NCI-H1930 (cell line): Measurements from ENCODE around the gene ASF1B.
"Not testable (repeated sequence)": the region's sequence is repeated elsewhere in the genome, so short reads cannot be mapped to it uniquely, and the experiment has no call there.

Experiments
- DNase-seq, 2 experiments: peaks; one replicate each; lab custom pipeline; 2025; lab: John Stamatoyannopoulos, UW

ASF1B gene

DNA sequence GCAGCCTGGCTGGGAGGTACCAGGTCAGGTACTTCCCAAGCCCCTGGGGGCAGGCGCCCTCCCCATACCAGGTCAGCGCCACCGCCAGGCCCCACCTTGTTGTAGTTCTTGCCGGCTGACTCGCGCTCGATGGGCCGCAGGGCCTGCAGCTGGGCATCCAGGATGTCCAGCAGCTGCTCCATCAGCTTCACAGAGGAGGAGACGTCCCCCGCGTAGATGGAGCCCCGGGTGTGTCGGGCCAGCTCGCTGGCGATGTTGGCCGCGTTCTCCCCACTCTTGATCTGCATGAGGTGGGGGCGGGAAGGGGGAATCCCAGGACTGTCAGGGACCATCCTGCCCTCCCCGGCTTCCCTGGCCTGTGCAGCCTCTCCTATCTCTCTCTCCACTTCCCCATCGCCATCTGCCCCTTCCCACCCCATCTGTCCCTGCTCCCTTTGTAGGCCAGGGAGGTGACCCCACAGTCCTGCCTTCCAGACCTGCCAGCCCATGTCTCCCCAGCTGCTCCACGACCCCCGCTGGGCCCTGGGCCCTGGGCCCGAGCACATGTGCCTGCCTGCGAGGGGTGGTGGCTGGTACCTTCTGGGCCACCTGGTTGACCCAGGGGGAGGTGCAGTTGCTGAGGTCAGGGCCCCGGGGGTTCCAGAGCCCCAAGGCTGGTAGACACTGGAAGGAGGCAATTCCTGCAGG, 23.8 kb upstream of the ASF1B start:
- no peak for DNase-seq

DNA sequence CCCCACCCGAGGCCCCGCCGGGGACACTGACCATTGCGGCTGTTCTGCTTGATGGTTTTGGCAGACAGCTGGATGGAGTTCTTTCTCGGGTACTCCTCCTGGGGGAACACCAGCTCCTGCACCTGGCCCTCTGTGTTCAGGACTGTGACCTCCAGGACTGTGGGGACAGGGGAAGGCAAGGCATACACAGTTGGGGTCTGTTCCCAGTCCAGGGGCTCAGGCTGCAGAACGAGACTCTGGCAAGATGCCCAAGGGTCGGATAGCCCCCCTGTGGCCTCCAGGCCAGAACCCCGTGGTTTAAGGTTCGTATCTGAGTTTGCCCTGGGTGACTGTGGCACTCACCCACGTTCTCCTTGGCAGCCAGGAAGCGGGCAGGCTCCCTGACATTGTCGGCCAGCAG, 22.7 kb upstream of the ASF1B start:
- no peak for DNase-seq

DNA sequence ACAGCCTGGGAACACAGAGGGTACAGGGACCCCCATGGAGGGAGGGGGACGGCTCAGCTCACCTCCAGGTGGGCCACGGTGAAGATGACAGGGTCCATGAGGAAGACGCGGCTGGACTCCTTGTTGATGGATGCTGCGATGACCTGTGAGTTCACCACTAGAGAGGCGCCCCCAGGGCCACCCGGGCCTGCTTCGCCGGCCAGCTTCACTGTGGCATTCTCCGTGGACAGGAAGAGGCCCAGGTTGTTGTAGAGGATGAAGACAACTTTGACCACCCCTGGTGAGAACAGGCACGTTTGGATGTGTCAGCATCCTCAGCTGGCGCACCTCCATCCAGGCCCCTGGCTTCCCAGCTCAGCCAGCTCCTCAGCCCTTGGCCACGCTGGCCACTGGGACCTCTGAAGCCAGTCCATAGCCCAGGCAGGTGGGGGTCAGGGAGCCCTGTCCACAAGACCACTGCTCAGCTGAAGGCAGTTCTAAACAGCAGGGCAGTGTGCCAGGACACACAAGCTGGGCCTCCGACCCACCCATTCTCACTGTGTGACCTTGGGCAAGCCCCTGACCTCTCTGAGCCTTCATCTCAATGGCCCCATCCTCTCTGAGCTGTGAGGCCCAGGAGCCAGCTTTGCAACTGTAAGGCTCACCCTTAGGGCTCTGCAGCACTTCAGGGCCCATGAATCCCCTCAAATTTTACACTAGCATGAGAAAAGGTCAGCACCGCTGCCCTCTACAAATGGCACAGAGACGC, 22.1 kb upstream of the ASF1B start:
- no peak for DNase-seq

DNA sequence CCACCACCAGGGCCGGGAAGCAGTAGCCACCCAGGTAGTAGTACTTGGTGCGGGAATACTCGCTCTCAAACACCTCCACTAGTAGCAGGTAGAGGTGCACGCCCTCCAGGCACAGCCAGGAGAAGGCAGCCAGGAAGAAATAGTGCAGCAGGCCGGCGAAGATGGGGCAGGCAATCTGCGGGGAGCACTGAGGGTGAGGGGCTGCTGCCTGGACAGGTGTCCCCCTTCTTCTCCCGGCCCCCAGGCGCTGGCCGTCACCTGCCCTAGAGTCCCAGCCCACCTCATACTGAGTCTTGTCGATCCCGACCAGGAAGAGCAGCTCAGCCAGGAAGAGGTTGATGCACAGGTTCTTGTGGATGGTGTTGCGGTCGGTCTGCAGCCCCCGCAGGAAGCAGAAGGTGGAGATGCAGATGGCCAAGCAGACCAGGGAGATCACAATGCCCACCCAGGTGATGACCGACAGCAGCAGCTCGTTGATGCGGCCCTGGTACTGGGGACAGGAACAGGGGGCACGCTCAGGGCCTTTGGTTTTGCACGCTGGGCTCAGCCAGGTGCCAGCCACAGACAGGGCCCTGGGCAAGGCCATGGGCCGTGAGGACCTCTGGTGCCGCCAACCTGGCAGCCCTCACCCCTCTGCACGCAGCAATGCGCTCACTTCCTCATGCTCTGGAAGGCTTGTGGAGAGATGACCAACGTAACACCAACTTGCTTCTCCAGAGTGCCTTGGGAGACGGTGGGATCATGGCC, 20.8 kb upstream of the ASF1B start:
- no peak for DNase-seq

DNA sequence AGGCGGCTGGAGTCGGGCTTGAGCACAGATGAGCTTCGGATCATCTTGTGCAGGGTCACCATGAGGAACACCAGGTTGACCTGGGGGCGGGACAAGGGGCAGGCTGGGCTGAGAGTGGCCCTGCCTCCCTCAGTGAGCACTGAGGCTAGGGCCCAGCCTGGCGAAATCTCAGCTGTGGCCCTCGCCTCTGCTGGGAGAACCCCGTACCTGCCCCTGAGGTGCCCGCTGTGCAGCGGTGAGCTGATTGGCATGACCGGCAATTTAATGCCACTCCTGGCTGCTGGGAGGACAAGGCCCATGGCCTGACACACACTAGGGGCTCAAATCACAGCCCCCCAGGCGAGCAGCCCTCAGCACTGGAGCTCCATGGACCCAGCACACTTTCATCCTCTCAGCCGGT, 19.7 kb upstream of the ASF1B start:
- DNase-seq, result no peak

DNA sequence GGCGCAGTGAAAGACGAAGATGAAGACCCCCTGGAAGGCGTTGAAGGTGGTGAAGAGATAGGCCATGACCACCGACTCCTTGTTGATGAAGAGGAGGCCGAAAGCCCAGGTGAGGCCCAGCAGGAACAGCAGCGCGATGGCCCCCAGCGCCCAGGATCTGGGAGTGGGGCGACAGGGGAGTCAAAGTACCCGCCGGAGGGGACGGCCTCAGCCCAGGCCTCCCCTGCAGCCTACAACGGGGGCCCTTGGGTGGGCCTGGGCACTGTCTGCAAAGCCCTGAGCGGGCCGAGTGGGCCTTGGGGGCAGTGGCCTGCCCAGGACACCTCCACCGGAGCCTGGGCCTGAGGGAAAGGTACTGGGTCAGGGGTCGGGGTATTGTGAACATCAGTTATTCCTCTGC, 19.0 kb upstream of the ASF1B start:
- no peak for DNase-seq

DNA sequence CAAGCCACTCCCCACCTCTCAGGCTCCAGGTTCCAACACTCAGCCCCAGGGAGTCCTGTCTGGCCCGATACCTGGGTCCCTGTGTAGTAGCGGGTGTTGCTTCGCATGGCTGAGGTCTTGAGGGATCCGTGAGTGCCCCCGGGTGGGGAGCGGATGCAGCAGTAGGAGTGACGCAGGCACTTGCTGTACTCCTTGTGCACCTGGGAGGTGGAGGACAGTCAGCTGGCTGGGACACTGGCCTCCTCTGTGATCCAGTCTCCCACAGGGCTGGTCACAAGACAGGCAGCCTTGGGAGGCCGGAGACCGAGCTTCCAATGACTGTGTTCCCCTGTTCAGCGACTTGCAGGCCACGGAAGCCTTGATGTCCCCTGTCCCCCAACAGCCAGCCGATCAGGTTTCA, 16.3 kb upstream of the ASF1B start:
- DNase-seq, result no peak

DNA sequence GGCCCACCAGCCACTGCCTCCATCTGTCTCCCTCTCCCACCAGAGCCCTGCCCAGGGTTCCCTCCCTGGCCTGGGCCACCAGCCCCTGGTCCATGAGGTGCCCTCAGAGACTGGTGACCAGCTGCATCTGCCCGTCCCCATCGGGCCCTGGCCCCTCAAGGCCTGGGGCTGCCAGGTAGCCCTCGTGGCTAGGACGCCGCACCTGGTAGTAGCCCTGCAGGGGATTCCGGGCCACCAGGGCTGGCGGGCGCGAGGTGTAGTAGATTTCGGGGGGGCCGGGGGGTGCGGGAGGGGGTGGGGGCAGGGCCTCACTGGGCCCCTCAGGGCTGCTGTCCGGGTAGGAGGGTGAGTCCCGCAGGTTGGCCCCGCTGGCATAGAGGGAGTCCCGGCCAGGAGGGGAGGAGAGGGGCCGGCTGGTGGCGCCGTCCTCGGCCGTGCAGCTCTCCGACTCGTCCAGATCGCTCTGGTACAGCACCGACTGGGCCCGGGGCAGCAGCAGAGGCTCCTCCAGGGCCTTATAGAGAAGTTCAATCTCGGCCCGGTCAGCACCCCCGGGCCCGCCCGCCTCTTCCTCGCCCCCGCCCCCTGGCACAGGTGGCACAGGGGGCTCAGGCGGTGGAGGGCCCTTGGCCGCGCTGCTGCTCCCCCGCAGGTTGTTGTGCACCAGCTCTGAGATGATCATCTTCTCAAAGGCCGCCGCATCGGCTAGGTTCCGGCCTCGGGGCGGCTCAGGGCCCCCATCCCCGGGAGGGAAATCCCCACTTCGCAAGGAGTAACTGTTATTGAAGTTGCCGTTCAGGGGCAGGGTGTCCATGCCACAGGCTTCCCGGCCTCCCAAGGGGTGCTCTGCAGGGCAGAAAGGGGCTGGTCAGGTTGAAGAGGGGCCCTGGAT, 14.6 kb upstream of the ASF1B start:
- no peak for DNase-seq

DNA sequence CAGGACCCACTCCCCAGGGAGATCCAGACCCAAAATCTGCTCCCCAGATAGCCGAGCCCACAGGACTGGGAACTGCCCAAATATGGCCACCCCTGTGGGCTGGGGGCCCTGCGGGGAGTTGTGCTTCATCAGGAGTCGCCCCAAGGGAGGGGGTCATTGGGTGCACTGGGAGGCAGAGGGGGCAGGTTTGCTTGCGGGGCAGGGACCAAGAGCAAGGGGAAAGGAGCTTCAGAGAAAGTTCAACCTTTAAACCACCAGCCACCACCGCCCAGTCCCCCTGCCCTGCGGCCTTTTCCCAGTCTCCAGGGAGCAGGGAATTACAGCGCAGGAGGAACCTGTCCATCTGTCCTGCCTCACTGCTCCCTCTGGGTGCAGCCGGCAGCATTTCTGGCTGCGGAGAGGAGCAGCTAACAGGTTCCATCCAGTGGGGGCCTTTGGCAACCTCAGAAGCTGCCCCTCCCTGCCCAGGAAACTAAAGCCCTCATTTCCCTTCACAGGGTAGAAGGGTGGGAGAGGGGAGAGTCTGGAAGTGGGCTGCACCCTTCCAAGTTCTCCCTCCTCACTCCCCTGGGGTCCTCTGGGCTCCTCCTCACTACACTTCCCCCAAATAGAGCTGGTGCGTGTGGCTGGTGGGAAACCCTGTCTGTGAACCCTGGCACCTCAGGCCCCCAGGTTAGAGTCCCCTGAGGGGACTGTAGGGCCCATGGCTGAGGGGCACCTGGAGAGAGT, 13.8 kb upstream of the ASF1B start:
- no peak for DNase-seq

DNA sequence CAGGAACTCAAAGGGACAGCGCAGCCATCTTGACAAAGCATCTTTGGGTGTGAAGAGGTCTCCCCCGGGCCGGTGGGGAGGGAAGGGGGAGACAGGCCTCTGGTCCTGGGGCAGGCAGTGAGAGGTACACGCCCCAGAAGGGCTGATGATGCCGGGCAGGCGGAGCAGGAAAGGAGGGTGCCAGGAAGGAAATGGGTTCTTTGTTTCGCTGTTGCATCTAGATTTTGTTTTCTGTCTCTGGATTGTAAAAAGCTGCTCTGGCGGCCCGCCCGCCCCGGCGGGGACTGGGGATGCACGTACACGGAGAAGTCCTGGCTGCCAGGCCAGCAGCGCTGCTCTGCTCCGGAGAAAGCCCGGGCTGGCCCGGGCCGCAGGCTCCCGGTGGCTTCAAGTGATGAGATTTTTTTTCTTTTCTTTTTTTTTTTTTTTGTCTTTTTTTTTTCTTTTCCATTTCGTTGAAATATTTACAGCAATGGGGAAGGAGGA, 13.2 kb upstream of the ASF1B start:
- no peak for DNase-seq

DNA sequence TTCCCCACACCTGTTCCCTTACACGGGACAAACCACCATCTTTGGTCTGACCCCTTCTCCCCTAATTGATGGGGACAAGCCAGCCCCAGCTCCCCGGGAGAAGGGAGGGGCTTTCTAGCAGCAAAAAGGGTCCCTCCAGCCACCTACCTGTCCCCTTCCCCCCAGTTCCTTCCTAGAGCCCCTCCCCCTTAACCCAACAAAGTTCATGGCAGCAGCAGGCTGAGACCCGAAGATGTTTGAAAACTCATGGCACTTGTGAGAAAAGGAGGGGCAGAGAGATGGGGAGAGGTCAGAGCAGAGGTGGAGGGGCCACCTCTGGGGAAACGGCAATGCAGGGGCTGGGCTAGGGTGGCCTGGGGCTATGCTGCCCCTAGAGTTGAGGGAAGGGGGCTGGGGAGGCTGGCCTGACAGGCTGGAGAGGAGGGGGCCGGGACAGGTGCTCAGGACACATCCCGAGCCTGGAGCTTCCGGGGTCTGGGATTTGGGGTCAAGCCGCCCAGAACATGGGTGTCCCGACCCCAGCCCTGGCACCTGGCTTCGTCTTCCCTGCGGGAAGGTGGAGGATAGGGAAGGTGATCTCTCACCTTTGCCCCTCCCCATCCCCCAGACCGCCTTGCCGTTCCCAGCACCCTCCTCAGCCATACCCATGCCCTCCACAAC, 12.5 kb upstream of the ASF1B start:
- no peak for DNase-seq

DNA sequence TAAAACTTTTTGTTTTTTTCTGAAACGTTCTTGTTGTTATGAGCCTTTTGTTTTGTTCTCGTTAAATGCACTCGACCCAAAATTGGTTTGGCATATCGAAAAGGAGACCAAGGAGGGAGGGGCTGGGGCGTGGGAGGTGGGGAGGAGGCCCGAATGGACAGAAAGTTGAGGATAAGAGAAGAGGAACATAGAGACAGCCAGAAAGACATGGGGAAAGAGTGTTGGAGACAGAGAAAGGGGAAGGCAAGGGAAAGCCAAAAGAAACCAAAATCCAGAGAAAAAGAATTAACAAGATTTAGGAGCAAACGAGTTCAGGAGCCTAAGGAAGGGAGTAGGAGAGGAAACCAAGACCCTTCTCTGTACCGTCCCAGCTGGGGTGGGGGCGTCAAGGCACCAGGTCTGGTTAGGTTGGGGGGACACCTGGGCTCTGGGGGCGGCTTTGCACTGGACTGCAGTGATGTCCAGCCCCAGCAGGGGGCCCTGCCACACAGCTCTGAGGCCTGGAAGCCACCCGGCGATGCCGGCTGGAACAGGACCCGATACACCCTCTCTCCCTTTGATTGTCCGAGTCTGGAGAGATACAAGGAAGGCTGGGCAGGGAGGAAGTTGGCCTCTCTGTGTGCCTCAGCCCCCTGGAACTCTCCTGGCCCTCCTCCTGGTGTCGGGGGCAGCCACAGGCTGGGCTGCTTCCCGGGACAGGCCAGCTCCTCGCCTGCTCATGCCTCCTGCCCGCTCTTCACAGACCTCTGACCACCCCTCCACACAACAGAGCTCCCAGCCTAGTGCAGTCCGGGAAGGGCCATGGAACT, 11.6 kb upstream of the ASF1B start:
- peak in 1 of 2 experiments; percentile 10 for DNase-seq

DNA sequence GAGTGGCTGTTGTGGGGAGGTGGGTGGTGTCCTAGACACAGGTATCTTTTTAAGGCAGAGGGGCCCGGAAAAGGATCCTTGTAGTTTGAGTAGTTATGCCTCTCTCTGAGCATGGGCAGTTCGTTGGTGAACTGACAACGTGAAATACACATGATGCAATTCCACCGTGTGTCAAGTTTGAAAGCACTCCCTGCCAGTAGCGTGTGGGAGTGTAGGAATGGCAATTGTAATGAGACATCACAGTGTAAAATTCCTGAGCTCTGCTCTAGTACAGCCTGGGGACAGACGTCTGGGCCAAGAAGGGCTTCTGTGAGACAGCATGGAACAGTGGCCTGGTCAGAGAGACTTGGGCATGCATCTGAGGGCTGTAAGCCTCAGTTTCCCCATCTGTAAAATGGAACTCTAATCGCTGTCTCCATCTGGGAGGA, 10.4 kb upstream of the ASF1B start:
- DNase-seq, result no peak

DNA sequence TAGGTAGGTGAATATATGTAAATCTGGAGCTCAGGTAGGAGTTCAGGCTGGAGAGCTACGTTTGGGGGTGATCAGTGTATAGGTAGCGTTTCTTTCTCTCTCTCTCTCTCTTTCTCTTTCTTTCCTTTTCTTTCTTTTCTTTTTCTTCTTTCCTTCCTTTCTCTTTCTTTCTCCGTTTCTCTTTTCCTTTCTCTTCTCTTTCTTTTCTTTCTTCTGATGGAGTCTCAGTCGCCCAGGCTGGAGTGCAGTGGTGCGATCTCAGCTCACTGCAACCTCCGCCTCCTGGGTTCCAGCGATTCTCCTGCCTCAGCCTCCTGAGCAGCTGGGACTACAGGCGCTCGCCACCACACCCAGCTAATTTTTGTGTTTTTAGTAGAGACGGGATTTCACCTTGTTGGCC, 9.8 kb upstream of the ASF1B start:
- DNase-seq, result not testable (repeated sequence)

DNA sequence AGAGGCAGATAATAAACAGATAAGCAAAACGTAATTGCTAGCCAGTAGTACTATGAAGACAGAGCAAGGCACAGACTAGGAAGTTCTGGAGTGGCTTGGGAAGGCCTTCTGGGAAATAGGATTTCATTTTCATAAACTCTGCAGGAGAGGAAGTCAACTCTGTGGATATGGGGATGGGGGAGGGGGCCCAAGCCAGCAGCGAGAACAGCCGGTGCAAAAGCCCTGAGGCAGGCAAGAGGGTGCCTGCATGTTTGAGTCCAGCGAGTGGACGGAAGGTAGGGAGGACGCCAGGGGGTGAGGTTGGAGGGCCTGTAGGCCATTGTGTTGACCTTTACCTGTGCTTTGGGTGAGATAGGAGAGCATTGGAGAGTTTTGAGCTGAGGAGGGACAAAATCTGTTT, 9.0 kb upstream of the ASF1B start:
- no peak for DNase-seq

DNA sequence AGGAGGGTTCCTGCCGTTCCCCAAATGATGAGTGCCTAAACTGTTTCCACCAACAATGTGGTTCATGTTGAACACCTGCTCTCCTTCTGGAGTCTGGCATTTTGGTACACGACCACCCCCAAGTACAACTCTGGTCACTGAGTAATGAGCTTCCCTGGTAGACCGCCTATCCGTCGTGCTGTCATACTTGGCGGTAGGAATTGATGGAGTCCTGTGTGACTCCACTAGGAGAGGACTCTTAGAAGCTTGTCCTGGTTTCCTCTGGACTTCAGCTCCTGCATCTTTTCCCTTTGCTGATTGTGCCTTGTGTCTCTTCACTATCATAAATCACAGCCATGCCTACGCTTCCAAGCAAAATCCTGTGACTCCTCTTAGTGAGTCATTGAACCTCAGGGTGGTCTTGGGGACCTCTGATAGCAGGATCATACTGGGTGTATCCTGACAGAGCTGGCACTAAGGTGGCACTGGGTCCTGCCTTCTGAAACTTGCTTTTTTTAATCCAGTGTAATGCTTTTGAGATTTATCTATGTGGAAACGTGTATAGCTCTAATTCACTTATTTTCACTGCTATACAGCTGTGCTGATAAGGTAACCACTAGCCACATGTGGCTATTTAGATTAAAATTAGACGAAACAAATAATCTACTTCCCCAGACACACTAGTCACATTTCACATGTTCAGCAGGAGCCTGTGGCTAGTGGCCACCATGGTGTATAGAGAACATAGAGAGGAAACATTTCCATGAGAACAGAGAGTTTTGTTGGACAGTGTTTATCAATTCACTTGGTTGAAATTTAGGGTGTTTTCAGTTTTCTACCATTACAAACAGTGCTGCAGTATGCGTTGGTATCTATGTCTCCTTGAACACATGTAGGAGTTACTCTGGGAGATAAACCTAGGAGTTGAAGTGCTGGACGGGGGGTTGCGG, 6.1 kb upstream of the ASF1B start:
- DNase-seq, result no peak

DNA sequence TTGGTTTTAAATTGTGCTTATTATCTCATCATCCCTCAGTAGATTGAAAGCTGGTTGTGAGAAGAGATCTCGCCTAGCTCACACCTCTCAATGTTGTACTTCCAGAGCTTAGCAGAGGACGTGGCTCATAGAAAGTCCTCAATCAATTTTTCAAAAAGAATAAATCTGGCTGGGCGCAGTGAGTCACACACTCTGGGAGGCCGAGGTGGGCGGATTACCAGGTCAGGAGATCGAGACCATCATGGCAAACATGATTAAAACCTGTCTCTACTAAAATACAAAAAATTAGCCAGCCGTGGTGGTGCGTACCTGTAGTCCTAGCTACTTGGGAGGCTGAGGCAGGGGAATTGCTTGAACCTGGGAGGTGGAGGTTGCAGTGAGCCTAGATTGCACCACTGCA, 4.7 kb upstream of the ASF1B start:
- no peak for DNase-seq

DNA sequence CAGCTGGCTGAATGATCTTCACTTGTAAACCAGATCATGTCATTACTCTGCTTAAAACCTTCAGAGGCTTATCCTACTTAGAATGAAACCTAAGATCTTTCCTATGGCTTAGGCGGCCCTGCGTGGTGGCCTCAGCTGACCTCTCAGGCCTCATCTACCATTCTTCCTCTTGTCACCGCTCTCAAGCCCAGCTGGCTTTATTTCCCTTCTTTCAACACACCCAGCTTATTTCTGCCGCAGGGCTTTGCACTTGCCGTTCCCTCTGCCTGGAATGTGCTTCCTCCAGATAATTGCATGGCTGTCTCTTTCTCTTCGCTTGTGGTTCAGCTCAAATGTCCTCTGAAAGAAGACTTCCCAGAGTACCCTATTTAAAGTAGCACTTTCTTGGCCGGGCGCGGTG, 3.6 kb upstream of the ASF1B start:
- no peak for DNase-seq
